NCI-H2081 (cell line): ENCODE measurements around the gene CASP14.
"Not testable (repeated sequence)": the region's sequence is repeated elsewhere in the genome, so short reads cannot be mapped to it uniquely, and the experiment has no call there.

Experiments
- DNase-seq, 2 experiments: peaks; one replicate each; lab custom pipeline; 2025; lab: John Stamatoyannopoulos, UW

CASP14 gene

GRCh38 chr19:15072930-15073647 lies 23.8 kb downstream of the CASP14 start:
- no peak for DNase-seq

GRCh38 chr19:15074371-15074770 lies 25.1 kb downstream of the CASP14 start:
- no peak for DNase-seq

GRCh38 chr19:15075806-15076205 lies 26.5 kb downstream of the CASP14 start:
- DNase-seq: no peak

- not testable (repeated sequence) for DNase-seq
Measured at GRCh38 chr19:15080002-15080401, 30.7 kb downstream of the CASP14 start.

GRCh38 chr19:15081911-15082310 lies 32.6 kb downstream of the CASP14 start, which contains the start of gene OR1I1:
Gene OR1I1, plus strand, starts transcription at chr19:15082211. Its CDS starts 4,855 bp downstream, at chr19:15087066.
- DNase-seq: no peak

- DNase-seq: no peak
Measured at GRCh38 chr19:15087182-15087581, 37.9 kb downstream of the CASP14 start.

- peak; percentile 54 to 65 for DNase-seq
Measured at GRCh38 chr19:15091918-15092753, 42.9 kb downstream of the CASP14 start.

- DNase-seq: no peak
Measured at GRCh38 chr19:15093001-15093400, 43.7 kb downstream of the CASP14 start.

GRCh38 chr19:15096223-15096622 lies 46.9 kb downstream of the CASP14 start:
- DNase-seq: no peak

GRCh38 chr19:15097980-15098379 lies 48.7 kb downstream of the CASP14 start:
- DNase-seq: not testable (repeated sequence)

GRCh38 chr19:15098460-15098859 lies 49.2 kb downstream of the CASP14 start:
- no peak for DNase-seq

GRCh38 chr19:15099017-15099582 lies 49.8 kb downstream of the CASP14 start:
- no peak for DNase-seq

- DNase-seq: peak; percentile 10 to 30
Measured at GRCh38 chr19:15101479-15102082, 52.3 kb downstream of the CASP14 start.

GRCh38 chr19:15104003-15104402 lies 54.7 kb downstream of the CASP14 start:
- DNase-seq: no peak

GRCh38 chr19:15104411-15104810 lies 55.1 kb downstream of the CASP14 start:
- no peak for DNase-seq

- no peak for DNase-seq
Measured at GRCh38 chr19:15105044-15105443, 55.8 kb downstream of the CASP14 start.

- DNase-seq: no peak
Measured at GRCh38 chr19:15107061-15108010, 58.1 kb downstream of the CASP14 start, which contains the start of gene SYDE1. Gene SYDE1, plus strand, starts transcription at chr19:15107401. Its CDS starts 33 bp downstream, at chr19:15107434.
